Smooth muscle cell (in vitro differentiated cells): ENCODE data around the gene KLHL3. TPM values are rescaled to one million over a fixed set of nuclear protein-coding genes. Genes with fewer than 3 reads are reported as not detected.

ENCODE experiments used
- DNase-seq: peaks from one replicate; lab custom pipeline; 2025; ENCODE audit not compliant: unreplicated experiment; lab: John Stamatoyannopoulos, UW
- H2AFZ ChIP-seq: fragments of 200-600 bp; sonication (generic); 2 replicates; pipeline ENCODE4 v1.6.0; 2016; ENCODE audit warnings: antibody characterized with exemption, low read depth, mild to moderate bottlenecking
- H3F3A ChIP-seq: fragments of 200-600 bp; sonication (generic); 2 replicates; pipeline ENCODE4 v1.6.0; 2017; ENCODE audit warnings: antibody characterized with exemption, low read depth
- H3K27ac ChIP-seq: fragments of 200-600 bp; sonication (generic); 2 replicates; pipeline ENCODE4 v1.5.1; 2016; ENCODE audit warnings: low read depth, mild to moderate bottlenecking
- H3K27me3 ChIP-seq: fragments of 200-600 bp; sonication (generic); 2 replicates; pipeline ENCODE4 v1.6.1; 2016; ENCODE audit warnings: low read depth, mild to moderate bottlenecking
- H3K36me3 ChIP-seq: fragments of 200-600 bp; sonication (generic); 2 replicates; pipeline ENCODE4 v1.5.1; 2016; ENCODE audit warnings: low read depth
- H3K4me1 ChIP-seq: fragments of 200-600 bp; sonication (generic); 2 replicates; pipeline ENCODE4 v1.5.1; 2016; ENCODE audit warnings: low read depth
- H3K4me2 ChIP-seq: fragments of 200-600 bp; sonication (generic); 2 replicates; pipeline ENCODE4 v1.6.0; 2016; ENCODE audit warnings: mild to moderate bottlenecking
- H3K4me3 ChIP-seq: fragments of 200-600 bp; sonication (generic); 2 replicates; pipeline ENCODE4 v1.5.1; 2016; ENCODE audit warnings: mild to moderate bottlenecking
- H3K79me2 ChIP-seq: fragments of 200-600 bp; sonication (generic); 2 replicates; pipeline ENCODE4 v1.6.0; 2016; ENCODE audit warnings: low read depth, mild to moderate bottlenecking
- H3K9ac ChIP-seq: fragments of 200-600 bp; sonication (generic); 2 replicates; pipeline ENCODE4 v1.6.0; 2016; ENCODE audit warnings: low read depth
- H3K9me3 ChIP-seq: fragments of 200-600 bp; sonication (generic); replicated peaks from 2 replicates; pipeline ENCODE4 v1.5.1; 2016; ENCODE audit warnings: low read depth
- H4K20me1 ChIP-seq: fragments of 200-600 bp; sonication (generic); 2 replicates; pipeline ENCODE4 v1.6.0; 2016; ENCODE audit warnings: low read depth
- WGBS: methylation state at CpG from one replicate; pipeline ENCODE4 v1.1.7; 2016; ENCODE audit warnings: low lambda C conversion rate; 5-methylcytosine and 5-hydroxymethylcytosine counted together
- polyA plus RNA-seq: library from polyadenylated mRNA; unstranded; fragments of >200 nt; fragmentation: Nextera tagmentation; extraction: Ambion mirVana; gene quantifications from 2 replicates; pipeline ENCODE4 v1.2.1, GENCODE V29; 2016
- total RNA-seq: library from RNA; depleted of rRNA; stranded (reverse); fragments of >200 nt; gene quantifications from 2 replicates; pipeline ENCODE4 v1.2.3, GENCODE V29; 2014
- TF ChIP-seq, protein P1 (sequence below): fragments of 200-600 bp; sonication (generic); IDR thresholded peaks from 2 replicates; pipeline ENCODE4 v1.5.1; 2017; ENCODE audit warnings: borderline replicate concordance, mild to moderate bottlenecking, antibody characterized with exemption; ENCODE audit not compliant: insufficient read depth, poor library complexity, severe bottlenecking

The KLHL3 gene
- total and polyA plus RNA-seq, 2 experiments from 2014 or later, result 3.6 to 9.1 TPM

DNA sequence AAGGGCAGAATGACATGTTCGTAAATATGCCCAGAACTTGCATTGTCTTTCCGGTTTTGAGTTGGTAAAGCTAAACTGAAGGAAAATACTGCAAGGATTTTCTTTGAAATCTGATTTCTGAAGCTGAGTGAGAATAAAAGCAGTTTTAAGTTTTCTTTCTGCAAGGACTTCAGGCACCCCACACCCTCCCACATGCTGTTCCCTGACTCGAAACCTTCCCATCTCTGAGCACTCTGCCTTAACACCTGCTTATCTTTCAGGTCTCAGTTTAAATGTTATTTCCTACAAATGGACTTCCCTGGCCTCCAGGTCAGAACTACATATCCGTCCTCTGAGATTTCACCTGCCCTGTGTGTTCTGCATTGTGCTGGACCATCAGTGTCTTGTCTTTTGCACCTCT is 93.8 kb downstream of the KLHL3 start:
- H4K20me1 ChIP-seq, result no peaks in the 10 kb centered on the region
- H3K36me3 ChIP-seq, result peaks cover 5% of the 10 kb centered on the region
- H3K4me1 ChIP-seq, result no peaks in the 10 kb centered on the region
- H3K4me2 ChIP-seq, result no peak overlapping the region
- no peak overlapping the region for H3K9ac ChIP-seq
- TF ChIP-seq, protein P1, sequence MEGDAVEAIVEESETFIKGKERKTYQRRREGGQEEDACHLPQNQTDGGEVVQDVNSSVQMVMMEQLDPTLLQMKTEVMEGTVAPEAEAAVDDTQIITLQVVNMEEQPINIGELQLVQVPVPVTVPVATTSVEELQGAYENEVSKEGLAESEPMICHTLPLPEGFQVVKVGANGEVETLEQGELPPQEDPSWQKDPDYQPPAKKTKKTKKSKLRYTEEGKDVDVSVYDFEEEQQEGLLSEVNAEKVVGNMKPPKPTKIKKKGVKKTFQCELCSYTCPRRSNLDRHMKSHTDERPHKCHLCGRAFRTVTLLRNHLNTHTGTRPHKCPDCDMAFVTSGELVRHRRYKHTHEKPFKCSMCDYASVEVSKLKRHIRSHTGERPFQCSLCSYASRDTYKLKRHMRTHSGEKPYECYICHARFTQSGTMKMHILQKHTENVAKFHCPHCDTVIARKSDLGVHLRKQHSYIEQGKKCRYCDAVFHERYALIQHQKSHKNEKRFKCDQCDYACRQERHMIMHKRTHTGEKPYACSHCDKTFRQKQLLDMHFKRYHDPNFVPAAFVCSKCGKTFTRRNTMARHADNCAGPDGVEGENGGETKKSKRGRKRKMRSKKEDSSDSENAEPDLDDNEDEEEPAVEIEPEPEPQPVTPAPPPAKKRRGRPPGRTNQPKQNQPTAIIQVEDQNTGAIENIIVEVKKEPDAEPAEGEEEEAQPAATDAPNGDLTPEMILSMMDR, result no peak
- no peak overlapping the region for H3K27ac ChIP-seq
- WGBS, result 92% methylated on average over 4 of the region's 4 CpGs
- no peaks in the 10 kb centered on the region for H3K27me3 ChIP-seq
- no peak overlapping the region for H2AFZ ChIP-seq
- H3K9me3 ChIP-seq, result no peaks in the 10 kb centered on the region
- no peaks in the 10 kb centered on the region for H3F3A ChIP-seq
- DNase-seq, result no peak
- H3K79me2 ChIP-seq, result no peaks in the 10 kb centered on the region
- no peak overlapping the region for H3K4me3 ChIP-seq

DNA sequence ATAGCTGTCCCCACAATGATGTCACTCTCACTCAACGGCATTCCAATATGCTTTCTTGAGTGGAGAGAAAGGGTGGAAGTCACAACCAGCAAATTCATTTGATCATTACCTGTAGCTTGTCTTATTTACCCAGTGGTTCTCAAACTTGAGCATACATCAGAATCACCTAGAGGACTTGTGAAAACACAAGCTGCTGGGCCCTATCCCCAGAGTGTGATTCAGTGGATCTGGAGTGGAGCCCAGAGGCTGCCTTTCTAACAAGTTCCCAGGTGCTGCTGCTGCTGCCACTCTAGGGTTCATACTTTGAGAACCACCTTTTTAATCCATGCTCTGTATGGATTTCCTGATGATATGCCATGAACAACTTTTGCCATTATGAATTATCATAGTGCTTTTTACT is 94.7 kb downstream of the KLHL3 start:
- Histone ChIP-seq H3K4me2 (no peak overlapping the region), H4K20me1 (no peaks in the 10 kb centered on the region), H3K9ac (no peak overlapping the region), H3K27ac (no peak overlapping the region), H3F3A (no peaks in the 10 kb centered on the region), H3K4me3 (no peak overlapping the region), H3K27me3 (no peaks in the 10 kb centered on the region), H2AFZ (no peak overlapping the region), H3K4me1 (no peaks in the 10 kb centered on the region), H3K79me2 (no peaks in the 10 kb centered on the region), H3K36me3 (peaks cover 5% of the 10 kb centered on the region), H3K9me3 (no peaks in the 10 kb centered on the region)
- DNase-seq, result no peak
- TF ChIP-seq, protein P1, result no peak
- 94% methylated on average over 1 of the region's 1 CpG for WGBS

GRCh38 chr5:137639645-137640044 is 96.2 kb downstream of the KLHL3 start:
- 87% methylated on average over 11 of the region's 11 CpGs for WGBS
- no peak overlapping the region for H3K9ac ChIP-seq
- no peaks in the 10 kb centered on the region for H3K79me2 ChIP-seq
- no peak for DNase-seq
- no peak overlapping the region for H3K4me3 ChIP-seq
- no peaks in the 10 kb centered on the region for H4K20me1 ChIP-seq
- H3K4me1 ChIP-seq, result no peaks in the 10 kb centered on the region
- H3F3A ChIP-seq, result no peaks in the 10 kb centered on the region
- H3K9me3 ChIP-seq, result no peaks in the 10 kb centered on the region
- H3K27ac ChIP-seq, result no peak overlapping the region
- no peaks in the 10 kb centered on the region for H3K27me3 ChIP-seq
- peaks cover under 1% of the 10 kb centered on the region for H3K36me3 ChIP-seq
- TF ChIP-seq, protein P1, result no peak
- no peak overlapping the region for H3K4me2 ChIP-seq
- no peak overlapping the region for H2AFZ ChIP-seq

DNA sequence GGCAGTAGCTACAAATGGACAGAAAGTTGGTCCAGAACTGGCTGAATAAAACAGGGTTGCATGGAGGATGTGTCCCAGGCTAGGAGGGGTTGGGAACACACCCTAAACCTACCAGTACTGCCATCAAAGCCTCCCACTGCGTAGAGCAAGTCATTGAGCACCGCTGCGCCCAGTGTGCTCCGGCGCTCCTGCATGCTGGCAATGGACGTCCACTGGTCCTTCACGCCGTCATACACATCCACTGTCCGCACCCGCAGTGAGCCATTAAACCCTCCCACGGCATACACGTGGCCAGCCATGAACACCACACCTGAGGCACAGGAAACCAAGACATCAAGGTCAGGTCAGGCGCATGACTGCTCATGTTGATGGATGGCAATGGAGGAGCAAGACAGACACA is 97.0 kb downstream of the KLHL3 start:
- Histone ChIP-seq H3K9me3 (no peaks in the 10 kb centered on the region), H3K27ac (no peak overlapping the region), H3F3A (no peaks in the 10 kb centered on the region), H3K79me2 (no peaks in the 10 kb centered on the region), H2AFZ (no peak overlapping the region), H3K9ac (no peak overlapping the region), H3K4me3 (no peak overlapping the region), H3K36me3 (no peaks in the 10 kb centered on the region), H3K27me3 (no peaks in the 10 kb centered on the region), H4K20me1 (no peaks in the 10 kb centered on the region), H3K4me1 (no peaks in the 10 kb centered on the region), H3K4me2 (no peak overlapping the region)
- TF ChIP-seq, protein P1, result no peak
- DNase-seq, result no peak
- 97% methylated on average over 13 of the region's 13 CpGs for WGBS
